ENCODE measurements around the gene ZFX.
"Not testable (repeated sequence)": the region's sequence is repeated elsewhere in the genome, so short reads cannot be mapped to it uniquely, and the experiment has no call there.

ZFX gene

DNA sequence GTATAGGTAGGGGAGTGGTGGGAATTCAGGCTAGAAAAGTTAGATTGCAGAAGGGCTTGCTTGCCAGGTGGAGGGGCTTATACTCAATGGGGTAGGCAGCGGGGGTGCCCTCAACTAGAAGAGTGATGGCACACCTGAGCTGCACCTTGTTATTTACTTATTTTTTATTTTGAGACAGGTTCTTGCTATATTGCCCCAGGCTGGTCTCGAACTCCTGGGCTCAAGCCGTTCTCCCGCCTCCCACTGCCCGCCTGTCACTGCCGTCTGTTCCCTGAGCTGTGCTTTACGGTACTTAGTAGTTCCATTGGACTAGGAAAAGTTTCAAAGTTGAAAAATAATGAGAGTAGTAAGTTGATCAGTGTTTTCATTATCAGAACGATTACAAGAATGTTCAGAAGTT is 2.0 kb downstream of the ZFX start:
- DNase-seq (ENCODE audit: low read depth in 2 of 2): no peak

GRCh38 chrX:24153178-24153795 is 3.8 kb downstream of the ZFX start:
- no peak for DNase-seq (ENCODE audit: low read depth in 2 of 2)

DNA sequence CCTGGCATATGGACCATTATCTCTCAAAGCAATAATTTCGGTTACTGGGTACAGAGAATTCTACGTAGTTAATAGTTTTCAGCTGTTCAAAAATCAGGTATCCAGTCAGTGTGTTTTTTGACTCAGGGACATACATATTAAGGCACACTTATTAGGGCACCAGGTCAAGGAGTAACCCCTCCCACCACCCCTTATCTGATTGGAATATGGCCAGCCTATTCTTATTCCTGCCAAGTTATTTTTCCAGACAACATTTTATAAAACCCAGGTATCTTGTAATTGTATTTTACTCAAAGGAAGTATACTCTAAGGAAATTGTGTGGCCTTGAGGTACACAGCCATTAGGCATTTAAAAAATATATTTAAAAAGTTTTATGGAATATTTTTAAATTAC is 4.3 kb downstream of the ZFX start:
- DNase-seq (ENCODE audit: low read depth in 2 of 2): no peak

DNA sequence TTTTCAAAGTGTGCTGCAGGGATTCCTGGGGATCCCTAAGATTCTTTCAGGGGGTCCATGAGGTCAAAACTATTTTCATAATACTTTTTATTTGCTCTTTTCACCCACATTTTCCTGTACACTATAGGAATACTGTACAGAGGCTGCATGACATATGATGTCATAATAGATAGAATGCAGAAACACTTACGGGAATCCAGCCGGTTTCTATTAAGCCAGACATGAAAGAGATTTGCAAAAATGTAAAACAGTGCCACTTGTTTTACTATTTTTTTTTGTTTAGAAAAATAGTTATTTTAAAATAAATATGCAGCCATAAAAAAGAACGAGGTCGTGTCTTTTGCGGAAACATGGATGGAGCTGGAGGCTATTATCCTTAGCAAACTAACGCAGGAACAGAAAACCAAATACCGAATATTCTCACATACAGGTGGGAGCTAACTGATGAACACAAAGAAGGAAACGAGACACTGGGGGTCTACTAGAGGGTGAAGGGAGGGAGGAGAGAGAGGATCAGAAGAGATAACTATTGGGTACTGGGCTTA is 5.0 kb downstream of the ZFX start:
- DNase-seq (ENCODE audit: low read depth in 2 of 2): no peak

GRCh38 chrX:24155747-24156146 is 6.2 kb downstream of the ZFX start:
- DNase-seq (ENCODE audit: low read depth in 2 of 2): not testable (repeated sequence)

GRCh38 chrX:24156177-24156576 is 6.6 kb downstream of the ZFX start:
- no peak for DNase-seq (ENCODE audit: low read depth in 2 of 2)

- DNase-seq (ENCODE audit: low read depth in 2 of 2): no peak
These were observed 9.4 kb downstream of the ZFX start for GRCh38 chrX:24158881-24159280.

GRCh38 chrX:24166078-24166477 is 16.5 kb downstream of the ZFX start:
- DNase-seq (ENCODE audit: low read depth in 2 of 2): no peak

GRCh38 chrX:24167719-24168472 is 18.4 kb downstream of the ZFX start:
- DNase-seq (ENCODE audit: low read depth in 2 of 2): no peak

DNA sequence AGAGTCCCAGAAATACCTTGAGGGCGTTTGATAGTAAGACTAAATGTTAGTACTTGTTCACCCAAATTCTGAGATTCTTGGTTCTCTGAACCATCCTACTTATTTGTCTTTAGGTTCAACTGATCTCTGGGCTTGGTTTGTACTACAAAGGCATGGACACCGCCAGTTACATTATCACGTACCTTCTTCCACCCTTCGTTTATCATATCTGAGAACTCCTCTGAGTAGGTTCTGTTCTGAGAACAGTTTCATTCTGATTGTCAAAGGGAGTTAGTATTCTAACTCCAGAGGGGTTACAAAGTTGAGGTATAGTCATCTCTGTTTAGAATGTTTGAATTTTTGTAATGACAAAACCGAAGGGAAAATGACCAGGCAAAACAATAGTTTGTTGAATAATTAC is 19.3 kb downstream of the ZFX start:
- DNase-seq (ENCODE audit: low read depth in 2 of 2): no peak

GRCh38 chrX:24169211-24169610 is 19.7 kb downstream of the ZFX start:
- no peak for DNase-seq (ENCODE audit: low read depth in 2 of 2)

GRCh38 chrX:24173115-24173847 is 23.8 kb downstream of the ZFX start:
- DNase-seq (ENCODE audit: low read depth in 2 of 2): no peak

GRCh38 chrX:24175276-24175675 is 25.7 kb downstream of the ZFX start:
- no peak for DNase-seq (ENCODE audit: low read depth in 2 of 2)

DNA sequence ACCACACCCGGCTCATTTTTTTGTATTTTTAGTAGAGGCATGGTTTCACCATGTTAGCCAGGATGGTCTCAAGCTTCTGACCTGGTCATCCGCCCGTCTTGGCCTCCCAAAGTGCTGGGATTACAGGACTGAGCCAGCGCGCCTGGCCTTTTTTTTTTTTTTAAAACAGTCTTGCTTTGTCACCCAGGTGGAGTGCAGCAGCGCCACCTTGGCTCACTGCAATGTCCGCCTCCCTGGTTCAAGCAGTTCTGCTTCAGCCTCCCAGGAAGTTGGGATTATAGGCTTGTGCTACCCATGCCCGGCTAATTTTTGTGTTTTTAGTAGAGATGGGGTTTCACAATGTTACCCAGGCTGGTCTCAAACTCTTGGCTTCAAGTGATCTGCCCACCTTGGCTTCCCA is 28.9 kb downstream of the ZFX start:
- DNase-seq (ENCODE audit: low read depth in 2 of 2): no peak

DNA sequence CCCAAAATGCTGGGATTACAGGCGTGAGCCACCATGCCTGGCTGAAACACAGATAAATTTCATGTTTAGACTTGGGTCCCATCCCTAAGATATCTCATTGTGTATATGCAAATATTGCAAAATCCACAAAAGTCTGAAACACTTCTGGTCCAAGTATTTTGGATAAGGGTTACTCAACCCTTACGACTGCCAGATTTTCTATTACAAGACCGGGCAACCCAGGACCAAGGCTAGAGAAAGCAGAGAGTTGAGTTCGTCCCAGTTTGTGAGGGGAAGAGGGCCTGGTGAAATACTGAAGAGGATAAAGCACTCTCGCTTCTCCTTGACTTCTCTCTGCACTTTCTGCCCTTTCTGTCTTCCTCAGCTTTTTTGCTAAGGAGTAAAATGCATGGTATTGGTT is 34.5 kb downstream of the ZFX start:
- DNase-seq (ENCODE audit: low read depth in 2 of 2): no peak

GRCh38 chrX:24186483-24186882 is 37.0 kb downstream of the ZFX start:
- no peak for DNase-seq (ENCODE audit: low read depth in 2 of 2)

DNA sequence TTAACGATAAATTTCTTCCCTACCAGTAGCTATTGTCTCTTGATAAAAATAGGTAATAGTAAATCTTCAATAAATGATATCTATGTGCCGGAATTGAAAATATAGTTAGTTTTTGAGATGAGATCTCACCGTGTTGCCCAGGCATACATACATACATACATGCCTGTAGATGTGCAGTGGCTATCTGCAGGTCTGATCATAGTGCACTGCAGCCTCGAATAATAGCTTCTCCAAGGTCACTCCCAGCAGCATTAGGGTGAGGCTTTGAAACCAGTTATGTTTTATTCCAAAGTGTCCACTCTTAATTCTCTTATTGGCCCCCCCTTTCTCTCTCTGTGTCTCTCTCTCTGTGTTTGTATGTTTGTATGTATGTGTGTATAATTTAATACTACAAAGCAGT is 37.5 kb downstream of the ZFX start:
- no peak for DNase-seq (ENCODE audit: low read depth in 2 of 2)

- DNase-seq (ENCODE audit: low read depth in 2 of 2): no peak
These were observed 40.0 kb downstream of the ZFX start for GRCh38 chrX:24189490-24189889.

DNA sequence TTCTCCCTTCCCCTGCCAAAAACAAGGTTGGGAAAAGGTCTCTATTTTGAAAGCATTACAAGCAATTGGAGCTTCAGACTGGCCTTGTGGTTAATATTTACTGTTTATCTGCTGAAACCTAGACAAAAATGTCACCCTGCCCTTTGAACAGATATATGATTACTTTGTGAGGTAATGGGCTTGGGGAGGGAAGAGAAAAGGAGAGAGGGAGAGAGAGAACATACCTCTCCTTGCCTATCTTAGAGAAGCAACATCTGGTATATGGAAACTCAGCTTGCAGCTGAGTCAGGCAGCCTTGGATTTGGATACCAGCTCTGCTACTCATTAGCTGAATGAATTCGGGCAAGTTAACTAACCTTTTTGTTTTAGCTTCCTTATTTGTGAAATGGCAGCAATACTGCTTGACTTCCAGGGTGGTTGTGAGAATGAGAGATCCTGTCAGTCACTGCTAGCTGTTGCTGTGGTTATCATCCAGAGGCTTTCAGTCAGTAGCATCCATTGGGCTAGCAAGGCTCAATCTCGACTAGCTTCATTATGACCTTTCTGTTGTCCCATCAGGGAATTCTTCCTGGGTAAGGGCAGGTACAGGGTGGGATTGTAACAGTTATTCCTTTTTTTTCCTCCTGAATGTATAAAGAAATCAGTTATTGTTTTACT is 41.1 kb downstream of the ZFX start:
- DNase-seq (ENCODE audit: low read depth in 2 of 2): no peak

GRCh38 chrX:24196509-24196908 is 47.0 kb downstream of the ZFX start:
- no peak for DNase-seq (ENCODE audit: low read depth in 2 of 2)

DNA sequence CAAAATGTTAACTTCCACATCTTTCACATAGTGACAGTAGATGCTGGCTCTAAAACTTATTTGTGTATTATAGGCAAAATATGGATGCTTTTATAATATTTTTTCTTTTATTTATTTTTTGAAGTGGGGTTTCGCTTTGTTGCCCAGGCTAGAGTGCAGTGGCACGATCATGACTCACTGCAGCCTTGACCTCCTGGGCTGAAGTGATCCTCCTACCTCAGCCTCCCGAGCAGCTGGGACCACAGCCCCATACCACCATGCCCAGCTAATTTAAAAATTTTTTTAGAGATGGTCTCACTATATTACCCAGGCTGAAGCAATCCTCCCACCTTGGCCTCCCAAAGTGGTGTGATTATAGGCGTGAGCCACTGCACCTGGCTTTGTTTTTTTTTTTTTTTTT is 48.6 kb downstream of the ZFX start:
- DNase-seq (ENCODE audit: low read depth in 2 of 2): no peak

GRCh38 chrX:24200133-24200532 is 50.6 kb downstream of the ZFX start:
- no peak for DNase-seq (ENCODE audit: low read depth in 2 of 2)
